Thyroid gland (tissue), 4 donors: ENCODE data around the gene HIPK2.

Experiments used
- CTCF ChIP-seq, 6 experiments: fragments of 200-600 bp in 3 of 6; fragments of 450-650 bp in 3 of 6; sonication (generic) in 3 of 6; IDR thresholded peaks; one replicate each; pipeline ENCODE4 v1.5.1; 2016 to 2019; ENCODE audit warnings: antibody characterized with exemption in 6 of 6, mild to moderate bottlenecking in 2 of 6, inconsistent platforms in 1 of 6, moderate library complexity in 1 of 6
- POLR2A ChIP-seq, 2 donors: fragments of 450-650 bp; IDR thresholded peaks; one replicate each; pipeline ENCODE4 v1.6.1; 2017; ENCODE audit warnings: antibody characterized with exemption in 2 of 2, mild to moderate bottlenecking in 2 of 2, moderate library complexity in 1 of 2

GRCh38 chr7:139588632-139589031, 189.2 kb downstream of the HIPK2 start:
- TF ChIP-seq CTCF (IDR thresholded peaks at IDR 0.05) (no peak), POLR2A (IDR thresholded peaks at IDR 0.05) (no peak)
